CD4-positive, alpha-beta T cell treated with Interleukin-2 at 100 ng/mL for 4 hours (primary cell): ENCODE results near the gene ARHGAP6.
"Not testable (repeated sequence)": the region's sequence is repeated elsewhere in the genome, so short reads cannot be mapped to it uniquely, and the experiment has no call there.

Experiments used
- DNase-seq: peaks from one replicate; pipeline ENCODE4 v3.0.0-alpha.2; 2020; ENCODE audit warnings: low spot score

Gene ARHGAP6

DNA sequence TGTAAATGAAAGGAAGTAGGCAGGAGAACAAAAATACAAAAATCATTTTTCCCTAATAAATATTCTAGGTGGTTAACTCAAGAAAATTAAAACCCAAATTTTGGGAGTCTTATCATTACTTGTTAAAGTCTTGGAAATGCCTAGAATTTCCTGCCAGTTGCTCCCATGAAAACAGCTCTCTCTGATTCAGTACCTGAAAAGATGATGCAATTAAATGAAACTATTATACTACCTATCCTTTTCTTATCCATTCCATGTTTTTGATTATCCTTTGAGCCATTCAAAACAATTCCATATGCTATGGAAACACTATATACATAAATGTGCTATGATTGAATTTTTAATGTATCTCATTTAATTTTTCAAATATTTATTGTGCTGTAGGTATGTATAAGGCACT is 423.0 kb downstream of the ARHGAP6 start:
- DNase-seq, result no peak

DNA sequence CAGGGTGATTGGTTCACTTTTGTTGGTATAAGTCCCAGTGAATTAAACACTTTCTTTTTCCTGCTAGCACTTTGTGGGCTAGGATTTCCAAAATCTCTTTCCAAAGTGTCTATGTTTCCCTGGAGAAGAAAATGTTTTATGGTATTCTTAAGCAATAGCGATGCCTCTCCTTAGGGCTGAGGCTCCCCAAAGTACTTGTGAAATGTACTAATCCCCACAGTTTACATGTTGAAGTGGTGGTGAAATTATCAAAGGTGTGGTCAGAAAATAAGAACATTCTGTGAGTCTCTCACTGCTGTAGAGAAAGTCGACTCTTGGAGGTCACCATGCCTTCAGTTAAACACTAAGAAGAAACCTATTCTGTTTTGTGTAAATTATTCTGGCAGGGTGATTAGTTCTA is 424.0 kb downstream of the ARHGAP6 start:
- no peak for DNase-seq

DNA sequence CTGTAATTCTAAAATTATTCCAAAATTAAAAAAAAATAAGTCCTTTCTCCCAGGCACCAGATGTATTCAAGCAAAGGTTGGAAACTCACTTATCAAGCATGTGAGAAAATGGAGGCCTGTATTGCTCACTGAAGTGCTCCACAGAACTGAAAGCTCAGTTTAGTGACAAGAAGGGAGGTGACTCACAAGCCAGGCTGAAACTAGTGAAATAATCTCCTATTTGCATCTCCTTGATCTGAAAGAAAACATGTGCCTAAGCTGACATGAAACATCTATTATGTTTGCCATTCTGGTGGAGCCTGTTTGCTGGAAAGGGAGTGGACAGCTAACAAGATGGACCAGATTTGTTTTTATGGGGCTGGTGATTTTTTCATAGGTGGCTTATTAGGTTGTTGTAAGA is 426.5 kb downstream of the ARHGAP6 start:
- no peak for DNase-seq

DNA sequence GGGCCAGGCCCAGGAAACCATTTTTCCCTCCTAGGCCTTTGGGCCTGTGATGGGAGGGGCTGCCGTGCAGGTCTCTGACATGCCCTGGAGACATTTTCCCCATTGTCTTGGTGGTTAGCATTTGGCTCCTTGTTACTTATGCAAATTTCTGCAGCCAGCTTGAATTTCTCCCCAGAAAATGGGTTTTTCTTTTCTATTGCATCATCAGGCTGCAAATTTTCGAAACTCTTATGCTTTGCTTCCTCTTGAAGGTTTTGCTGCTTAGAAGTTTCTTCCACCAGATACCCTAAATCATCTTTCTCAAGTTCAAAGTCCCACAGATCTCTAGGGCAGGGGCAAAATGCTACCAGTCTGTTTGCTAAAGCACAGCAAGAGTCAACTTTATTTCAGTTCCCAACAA is 430.3 kb downstream of the ARHGAP6 start:
- DNase-seq, result not testable (repeated sequence)

DNA sequence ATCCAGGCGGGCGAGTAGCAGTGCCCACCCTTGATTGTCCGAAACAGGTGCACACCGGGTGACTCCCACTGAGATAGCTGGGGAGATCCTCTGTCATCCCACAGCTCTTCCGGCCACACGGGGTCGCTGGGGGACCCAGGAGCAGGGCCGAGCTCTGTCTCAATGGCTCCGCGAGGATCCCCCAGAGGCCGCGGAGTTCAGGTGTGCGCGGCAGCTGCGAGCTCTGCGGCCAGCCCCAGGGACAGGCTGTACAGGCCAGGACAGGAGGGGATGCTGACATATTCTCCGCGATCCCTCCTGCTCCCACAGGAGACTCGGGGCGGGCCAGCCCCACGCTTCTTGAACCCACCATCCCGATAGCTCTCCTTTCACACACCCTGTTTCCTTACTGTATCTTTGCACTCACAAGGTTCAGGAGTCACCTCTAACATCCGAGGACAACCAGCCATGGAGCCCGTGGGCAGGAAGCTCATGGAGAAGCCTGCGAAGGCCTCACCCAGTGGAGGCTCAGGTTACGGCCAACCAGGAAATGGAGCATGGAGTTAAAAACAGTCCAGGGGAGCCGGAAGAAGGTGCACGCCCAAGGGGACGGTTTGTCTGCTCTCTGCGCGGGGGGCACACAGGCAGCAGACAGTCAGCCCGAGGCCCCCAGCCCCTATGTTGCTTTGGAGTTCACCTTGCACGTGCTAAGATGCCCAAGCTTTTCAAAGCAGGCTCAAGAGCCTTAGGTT is 450.4 kb downstream of the ARHGAP6 start:
- DNase-seq, result no peak

DNA sequence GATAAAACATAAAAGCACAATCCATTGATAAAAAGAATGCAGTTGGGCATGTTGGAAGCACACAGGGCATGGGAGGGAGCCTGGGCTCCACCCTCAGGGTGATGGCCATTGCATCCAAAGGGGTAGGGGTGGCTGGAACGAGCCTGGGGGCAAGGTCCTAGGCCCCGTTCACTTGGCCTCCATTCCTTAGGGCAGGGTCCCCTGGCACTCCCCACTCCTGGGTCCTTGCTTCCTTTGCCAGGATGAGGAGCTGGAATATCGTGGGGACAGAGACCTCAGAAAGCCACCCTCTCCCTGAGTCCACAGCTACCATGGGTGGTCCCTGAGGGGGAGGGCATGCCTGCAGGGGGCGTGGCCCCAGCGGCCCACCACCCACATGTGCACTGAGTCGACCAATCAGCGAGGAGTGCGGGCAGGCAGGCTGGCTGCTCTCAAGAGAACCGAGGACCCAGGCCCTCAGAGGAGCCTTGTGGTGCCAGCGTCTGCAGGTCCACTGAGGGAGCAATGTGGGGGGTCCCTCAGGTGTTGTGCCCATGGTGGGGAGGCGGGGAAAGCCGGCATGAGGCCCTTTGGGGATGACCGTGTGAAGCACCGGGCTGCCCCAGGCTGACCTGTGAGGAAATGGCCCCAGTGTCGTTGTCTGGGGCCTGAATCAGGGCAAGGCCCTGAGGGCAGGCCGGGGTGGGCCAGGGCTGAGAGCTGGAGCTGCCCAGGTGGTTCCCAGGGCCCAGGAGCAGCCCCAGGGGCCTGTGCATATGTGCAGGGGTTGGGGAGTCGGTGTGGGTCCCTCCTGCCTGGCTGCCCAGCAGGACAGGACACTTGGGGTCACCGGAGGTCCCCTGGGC is 451.2 kb downstream of the ARHGAP6 start:
- DNase-seq, result no peak

DNA sequence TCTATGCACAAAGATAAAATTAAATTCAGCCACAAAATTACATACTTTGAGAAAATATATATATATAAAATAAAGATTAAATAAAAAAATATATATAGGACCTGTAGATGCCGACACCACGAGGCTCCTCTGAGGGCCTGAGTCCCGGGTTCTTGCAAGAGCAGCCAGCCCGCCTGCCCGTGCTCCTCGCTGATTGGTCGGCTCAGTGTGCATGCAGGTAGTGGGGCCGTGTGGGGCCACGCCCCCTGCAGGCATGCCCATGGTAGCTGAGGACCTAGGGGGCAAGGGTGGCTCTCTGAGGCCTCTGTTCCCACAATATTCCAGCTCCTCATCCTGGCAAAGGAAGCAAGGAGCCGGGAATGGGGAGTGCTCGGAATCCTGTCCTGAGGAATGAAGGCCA is 453.0 kb downstream of the ARHGAP6 start:
- DNase-seq, result no peak

DNA sequence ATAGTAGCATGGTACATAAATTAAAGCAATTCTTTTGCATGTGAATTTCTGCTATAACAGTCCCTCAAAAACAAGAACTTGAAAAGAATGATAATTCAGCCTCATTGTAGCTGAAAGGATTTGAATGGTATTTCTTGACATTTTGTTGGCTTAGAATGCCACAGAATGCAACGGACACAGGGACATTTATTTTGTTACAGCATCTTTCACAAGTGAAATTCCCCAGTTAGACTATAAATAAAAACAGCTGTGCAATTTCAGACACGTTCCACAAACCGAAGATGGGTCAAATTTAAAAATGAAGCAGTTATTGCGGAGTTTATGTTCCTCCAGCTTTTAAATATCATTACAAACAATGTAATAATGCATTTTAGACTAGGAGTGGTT is 455.3 kb downstream of the ARHGAP6 start:
- no peak for DNase-seq

DNA sequence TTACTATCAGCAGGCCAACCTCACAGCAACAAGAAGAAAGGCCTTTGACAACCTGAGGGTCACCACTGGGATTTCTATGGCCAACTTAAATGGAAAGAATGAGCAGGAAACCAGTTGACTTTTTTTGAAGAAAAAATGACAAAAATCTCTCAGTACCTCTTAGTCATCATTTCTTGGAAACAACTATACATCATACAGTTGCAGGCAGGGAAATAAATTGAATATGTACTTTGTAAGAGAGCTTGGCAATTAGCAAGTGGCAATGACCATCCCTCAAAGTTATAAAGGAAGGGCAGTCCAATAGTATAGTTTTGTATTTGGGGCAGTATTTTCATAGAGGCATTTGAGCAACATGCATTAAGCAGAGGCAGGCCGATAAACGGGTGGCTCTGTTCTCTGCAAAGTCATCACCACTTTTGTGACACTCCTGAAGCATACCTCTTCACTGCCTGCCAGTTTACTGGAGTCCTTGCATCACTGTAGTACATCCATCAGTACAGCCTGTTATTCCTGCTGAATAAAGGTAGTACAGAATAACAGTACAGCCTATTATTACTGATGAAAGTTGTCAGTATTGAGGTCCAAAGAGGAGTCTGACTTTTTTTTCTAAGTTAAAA is 455.8 kb downstream of the ARHGAP6 start:
- no peak for DNase-seq

DNA sequence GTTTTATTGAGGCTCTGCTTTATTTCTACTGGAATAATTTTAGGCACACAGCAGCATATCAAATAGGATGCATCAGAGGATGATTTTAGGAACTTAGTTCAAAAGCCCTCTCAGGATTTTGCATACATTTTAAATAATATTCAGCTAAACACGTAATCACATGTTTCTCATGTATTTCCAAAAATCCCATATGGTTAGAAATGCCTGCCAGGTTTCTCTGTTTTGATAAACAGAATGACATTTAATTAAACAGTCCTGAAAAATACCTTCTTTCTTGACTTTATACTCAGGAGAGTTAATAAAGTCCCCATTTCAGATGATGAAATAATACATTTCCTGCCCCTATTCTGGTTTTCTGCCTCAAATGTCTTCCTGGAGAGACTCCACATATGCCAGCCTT is 459.0 kb downstream of the ARHGAP6 start:
- no peak for DNase-seq

DNA sequence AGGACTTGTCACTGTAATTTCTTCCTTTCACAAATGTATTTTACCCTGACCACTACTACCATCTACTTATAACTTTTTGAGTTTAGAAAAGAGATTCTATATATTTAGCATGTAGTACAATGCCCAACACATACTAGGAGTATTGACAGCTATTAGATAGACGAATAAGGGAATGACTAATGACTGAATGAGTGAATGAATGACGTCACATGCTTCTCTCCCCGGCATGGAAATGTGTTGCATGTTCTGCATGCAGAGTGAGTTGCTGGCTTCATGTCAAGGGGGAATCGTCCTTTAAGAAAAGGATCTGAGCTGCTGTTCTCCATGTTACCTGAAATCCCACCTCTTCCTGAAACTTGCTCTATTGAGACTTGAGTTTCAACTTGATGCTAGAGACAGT is 459.9 kb downstream of the ARHGAP6 start:
- DNase-seq, result no peak

DNA sequence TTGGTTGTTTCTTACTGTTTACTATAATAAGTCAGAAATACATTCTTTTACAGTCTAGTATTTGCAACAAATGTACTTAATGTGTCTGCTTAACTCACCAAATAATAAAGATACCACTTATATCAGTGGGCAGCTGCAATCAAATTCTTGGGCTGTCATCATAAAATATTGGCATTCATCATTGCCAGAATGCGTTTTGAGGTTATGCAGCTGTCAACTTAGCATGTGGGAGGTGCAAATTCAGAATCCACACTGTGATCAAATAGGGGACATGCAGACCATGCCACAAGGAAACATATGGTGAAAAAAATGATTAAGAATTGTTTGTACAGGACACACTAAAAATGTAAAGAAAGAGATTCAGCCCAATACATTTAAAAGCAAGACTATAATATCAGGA is 468.0 kb downstream of the ARHGAP6 start:
- DNase-seq, result no peak

DNA sequence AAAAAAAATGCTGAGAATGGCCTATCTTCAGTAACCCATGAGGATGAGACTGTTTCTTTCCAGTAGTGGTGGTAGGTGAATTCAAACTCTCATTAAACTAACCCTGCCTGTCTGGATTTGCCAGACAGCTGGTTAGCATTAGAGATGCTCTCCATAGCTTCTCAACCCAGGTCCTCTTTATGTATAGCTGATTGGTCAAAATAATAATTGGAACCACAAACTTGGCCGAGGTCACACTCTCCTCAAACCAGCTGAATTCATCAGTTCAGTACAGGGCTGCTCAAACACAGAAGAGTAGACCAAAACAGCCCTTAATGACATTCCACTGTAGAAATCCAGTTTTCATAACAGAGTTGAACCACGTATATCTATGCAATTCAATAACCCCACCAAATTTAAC is 469.2 kb downstream of the ARHGAP6 start:
- no peak for DNase-seq

DNA sequence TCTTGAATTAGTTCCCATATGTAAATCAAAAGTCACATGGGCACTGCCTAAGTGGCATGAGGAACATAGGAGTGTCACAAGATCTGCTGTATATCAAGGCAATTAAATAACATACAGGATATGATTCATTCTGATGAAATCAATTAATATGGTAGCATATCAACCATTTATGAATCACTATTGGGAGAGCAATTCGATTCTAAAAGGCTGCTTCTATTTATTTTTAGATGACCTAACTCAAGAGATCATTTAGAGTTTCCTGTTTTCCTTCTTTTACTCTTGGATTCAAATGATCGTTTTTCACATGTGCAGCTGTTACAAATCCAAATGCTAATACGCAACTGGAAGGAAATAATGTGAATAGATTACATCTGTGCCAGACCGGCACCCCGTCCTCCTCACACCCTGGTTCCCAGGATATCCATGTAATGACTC is 472.7 kb downstream of the ARHGAP6 start:
- no peak for DNase-seq

DNA sequence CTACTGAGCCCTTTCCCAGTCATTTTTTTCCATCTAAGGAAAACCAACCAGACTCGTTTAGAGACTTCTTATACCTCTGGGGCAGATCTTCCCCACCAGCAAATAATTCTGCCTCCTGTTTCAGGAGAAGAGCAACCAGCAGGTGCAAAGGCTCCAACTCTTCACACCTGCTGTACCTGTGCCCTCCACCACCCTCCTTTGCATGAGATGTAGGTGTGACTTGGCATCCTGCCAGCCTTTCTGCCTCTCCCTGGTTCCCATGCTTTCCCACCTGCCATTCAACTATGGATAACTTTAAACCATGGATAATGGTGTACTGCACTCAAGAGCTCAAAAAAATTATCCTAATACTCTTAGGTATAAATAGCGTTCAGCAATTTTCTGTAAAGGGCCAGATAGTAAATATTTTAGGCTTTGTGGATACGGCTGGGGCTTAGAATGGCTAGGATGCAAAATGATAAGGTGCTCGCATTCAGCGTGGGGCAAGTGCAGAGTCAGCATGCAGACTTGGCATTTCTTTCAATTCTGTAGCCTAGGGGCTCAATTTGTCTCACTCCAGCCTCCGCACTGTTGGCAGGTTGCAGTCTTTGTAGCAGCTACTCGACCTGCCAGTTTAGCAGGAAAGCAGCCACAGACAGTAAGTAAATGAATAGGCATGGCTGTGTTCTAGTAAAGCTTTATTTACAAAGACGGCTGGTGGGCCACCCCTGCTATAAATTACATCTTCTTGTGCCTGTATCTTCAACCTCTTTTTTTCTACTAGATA is 474.8 kb downstream of the ARHGAP6 start:
- no peak for DNase-seq

DNA sequence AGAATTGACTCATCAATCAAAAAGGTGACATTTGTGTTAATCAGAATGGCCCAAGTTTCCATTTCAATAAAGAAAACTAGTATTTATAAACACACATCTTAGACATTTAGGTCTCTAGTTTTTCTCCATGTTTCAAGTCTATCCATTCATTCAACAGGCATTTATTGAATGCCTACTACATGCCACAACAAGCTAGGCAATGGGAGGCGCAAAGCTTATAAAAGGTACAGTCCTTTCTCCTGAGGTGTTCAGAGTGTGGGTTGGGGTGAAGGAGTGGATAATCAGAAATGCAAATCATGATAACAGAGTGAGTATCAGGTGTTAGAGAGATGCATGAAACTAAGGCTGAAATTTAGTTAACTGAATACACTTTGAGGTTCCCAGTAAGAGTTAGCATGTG is 476.6 kb downstream of the ARHGAP6 start:
- DNase-seq, result no peak

DNA sequence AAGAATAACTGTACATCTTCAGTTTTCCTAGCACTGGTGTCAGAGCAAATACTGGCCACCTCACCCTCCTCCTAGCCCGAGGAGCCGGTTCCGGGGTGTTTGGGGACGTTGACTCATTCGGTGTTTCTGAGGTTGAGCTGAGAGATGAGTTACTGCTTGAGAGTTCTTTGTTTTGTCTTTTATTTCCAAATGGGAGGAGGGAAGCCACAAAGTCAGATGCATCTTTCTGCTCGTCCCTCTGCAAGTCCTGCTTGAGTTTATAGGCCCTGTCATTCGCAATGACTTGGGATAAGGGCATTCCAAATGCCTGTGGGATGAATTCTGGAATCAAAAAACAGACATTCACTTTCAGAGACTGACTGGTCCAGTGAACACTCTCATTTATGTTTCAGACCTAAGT is 477.1 kb downstream of the ARHGAP6 start:
- DNase-seq, result no peak

DNA sequence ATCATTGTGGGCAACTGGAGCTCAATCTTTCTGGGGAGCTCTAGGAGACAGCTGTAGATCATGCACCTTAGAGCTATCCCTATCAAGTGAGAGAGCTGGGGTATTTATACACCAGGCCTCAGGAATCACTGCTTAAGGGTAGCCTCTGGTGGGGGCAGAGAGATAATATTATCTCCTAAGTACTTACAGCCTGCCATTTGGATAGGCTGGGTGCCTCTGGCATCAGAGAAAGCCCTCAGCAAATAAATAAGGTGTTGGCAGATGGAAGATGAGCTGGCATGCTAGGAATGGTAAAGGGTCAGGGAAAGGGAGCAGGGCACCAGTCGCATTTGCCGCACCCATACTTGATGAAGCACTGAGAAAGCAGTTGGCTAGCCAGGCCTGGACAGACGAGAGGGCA is 478.7 kb downstream of the ARHGAP6 start:
- no peak for DNase-seq

DNA sequence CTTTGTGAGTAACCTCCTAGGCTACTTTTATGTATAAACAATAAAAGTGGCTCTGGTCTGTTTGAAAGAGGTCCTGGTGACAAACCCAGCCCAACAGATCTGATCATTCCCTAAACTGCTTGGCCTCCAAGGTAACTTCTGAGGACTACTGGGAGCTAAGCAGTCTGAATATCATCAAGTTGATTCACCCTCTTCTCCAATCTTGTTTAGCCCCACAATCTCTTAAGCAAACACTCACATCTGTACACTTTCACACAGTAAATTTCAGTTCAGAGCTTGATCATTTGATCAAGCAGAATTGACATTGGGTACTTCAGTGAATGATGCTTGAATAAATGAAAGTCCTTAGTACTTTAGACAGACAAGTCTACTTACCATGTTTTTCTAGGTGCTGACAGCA is 479.9 kb downstream of the ARHGAP6 start:
- DNase-seq, result no peak

DNA sequence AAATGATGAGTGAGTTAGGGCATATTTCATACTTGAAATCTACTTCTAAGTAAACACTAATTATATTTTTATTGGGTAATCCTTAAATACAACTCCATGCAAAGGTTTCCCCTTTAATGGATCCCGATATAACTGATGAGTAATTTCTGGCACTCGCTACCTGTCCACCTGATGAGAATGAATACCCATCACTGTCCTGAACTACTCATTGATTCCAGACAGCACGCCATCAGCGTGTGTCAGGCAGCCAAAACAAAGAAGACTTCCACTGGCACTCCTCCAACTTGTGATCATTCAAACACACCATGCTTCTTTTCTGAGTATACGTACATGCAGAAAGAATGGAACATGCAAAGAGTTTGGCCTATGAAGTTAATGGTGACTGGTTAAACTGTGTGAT is 485.1 kb downstream of the ARHGAP6 start:
- no peak for DNase-seq

DNA sequence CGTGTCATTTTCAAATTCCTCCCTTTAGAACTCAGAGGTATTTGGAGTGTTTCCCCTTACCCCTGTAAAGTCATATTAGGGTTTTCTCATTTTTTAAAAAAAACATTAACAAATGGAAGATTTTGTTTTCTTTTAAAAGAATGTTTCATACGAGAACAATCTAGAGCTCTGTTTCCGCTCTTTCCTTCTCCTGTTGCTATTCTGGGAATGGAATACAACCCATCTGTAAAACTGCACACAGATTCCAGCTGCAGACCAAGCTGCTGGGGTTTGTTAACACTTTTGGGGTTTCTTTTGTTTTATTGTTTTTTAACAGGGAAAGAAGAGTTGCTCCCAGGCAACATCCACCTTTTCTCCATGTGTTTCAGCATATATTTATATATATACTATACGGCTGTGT is 493.3 kb downstream of the ARHGAP6 start:
- no peak for DNase-seq

DNA sequence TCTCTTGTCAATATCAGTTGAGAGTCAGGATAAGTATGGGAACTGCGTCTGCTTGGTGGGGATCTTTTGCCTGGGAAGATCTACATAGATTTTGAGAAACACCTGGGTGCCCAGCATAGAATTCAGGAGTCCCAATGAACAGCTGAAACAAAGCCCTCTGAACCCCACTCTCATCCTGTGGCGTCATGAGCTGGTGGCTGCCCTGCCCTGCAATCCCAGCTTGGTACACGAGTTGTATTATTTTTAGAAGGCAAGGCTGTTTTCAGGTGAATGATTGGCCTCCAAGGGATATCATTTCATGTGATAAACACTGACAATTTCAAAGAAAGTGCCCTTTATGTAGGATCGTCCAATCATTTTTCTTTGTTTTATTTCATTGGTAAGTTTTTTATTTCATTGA is 493.8 kb downstream of the ARHGAP6 start:
- no peak for DNase-seq
